Activated T-cell treated with anti-CD3 and anti-CD28 coated beads, Interleukin-2, amount 50 U/mL, for 48 hours (primary cell): ENCODE results near the gene SLC9A7.
"Not testable (repeated sequence)": the region's sequence is repeated elsewhere in the genome, so short reads cannot be mapped to it uniquely, and the experiment has no call there.

Experiments
- DNase-seq, 2 experiments: peaks; one replicate each; pipeline ENCODE4 v3.0.0-alpha.2; 2020

The SLC9A7 gene

GRCh38 chrX:46754036-46754435 is 4.9 kb downstream of the SLC9A7 start:
- DNase-seq, result no peak

- DNase-seq, result no peak
These were observed 8.0 kb downstream of the SLC9A7 start for GRCh38 chrX:46750889-46751288.

GRCh38 chrX:46744009-46744408 is 14.9 kb downstream of the SLC9A7 start:
- no peak for DNase-seq

GRCh38 chrX:46743046-46743445 is 15.9 kb downstream of the SLC9A7 start:
- no peak for DNase-seq

GRCh38 chrX:46739736-46740135 is 19.2 kb downstream of the SLC9A7 start:
- no peak for DNase-seq

- no peak for DNase-seq
These were observed 21.5 kb downstream of the SLC9A7 start for GRCh38 chrX:46737462-46737861.

GRCh38 chrX:46737041-46737440 is 21.9 kb downstream of the SLC9A7 start:
- no peak for DNase-seq

GRCh38 chrX:46735622-46736021 is 23.3 kb downstream of the SLC9A7 start:
- DNase-seq, result no peak

GRCh38 chrX:46733226-46733625 is 25.7 kb downstream of the SLC9A7 start:
- no peak for DNase-seq

- no peak for DNase-seq
These were observed 28.2 kb downstream of the SLC9A7 start for GRCh38 chrX:46730765-46731164.

GRCh38 chrX:46727441-46727840 is 31.5 kb downstream of the SLC9A7 start:
- DNase-seq, result no peak

GRCh38 chrX:46723569-46723927 is 35.4 kb downstream of the SLC9A7 start:
- DNase-seq, result not testable (repeated sequence)

- DNase-seq, result no peak
These were observed 36.0 kb downstream of the SLC9A7 start for GRCh38 chrX:46722742-46723568.

- DNase-seq, result no peak
These were observed 42.1 kb downstream of the SLC9A7 start for GRCh38 chrX:46716796-46717195.

- no peak for DNase-seq
These were observed 42.9 kb downstream of the SLC9A7 start for GRCh38 chrX:46715997-46716396.

GRCh38 chrX:46715530-46715929 is 43.4 kb downstream of the SLC9A7 start:
- DNase-seq, result no peak

- no peak for DNase-seq
These were observed 45.0 kb downstream of the SLC9A7 start for GRCh38 chrX:46713672-46714490.

- no peak for DNase-seq
These were observed 46.2 kb downstream of the SLC9A7 start for GRCh38 chrX:46712764-46713163.

GRCh38 chrX:46710927-46711623 is 47.8 kb downstream of the SLC9A7 start:
- DNase-seq, result no peak

GRCh38 chrX:46710425-46710824 is 48.5 kb downstream of the SLC9A7 start:
- DNase-seq, result no peak

- DNase-seq, result no peak
These were observed 51.5 kb downstream of the SLC9A7 start for GRCh38 chrX:46707274-46707965.

GRCh38 chrX:46704767-46705386 is 54.0 kb downstream of the SLC9A7 start:
- DNase-seq, result peak; percentile 58 to 66
